ENCODE data around the gene NRGN.
"Not testable (repeated sequence)": the region's sequence is repeated elsewhere in the genome, so short reads cannot be mapped to it uniquely, and the experiment has no call there.

Gene NRGN

GRCh38 chr11:124757320-124757719, 17.6 kb downstream of the NRGN start:
- DNase-seq (ENCODE audit: low read depth) = no peak

- DNase-seq (ENCODE audit: low read depth) = no peak
Observed at GRCh38 chr11:124758355-124759265, 18.9 kb downstream of the NRGN start.

- no peak for DNase-seq (ENCODE audit: low read depth)
Observed at GRCh38 chr11:124759266-124760204, 19.8 kb downstream of the NRGN start.

- no peak for DNase-seq (ENCODE audit: low read depth)
Observed at GRCh38 chr11:124760205-124760652, 20.5 kb downstream of the NRGN start.

GRCh38 chr11:124760806-124761205, 21.1 kb downstream of the NRGN start:
- DNase-seq (ENCODE audit: low read depth) = no peak

- no peak for DNase-seq (ENCODE audit: low read depth)
Observed at GRCh38 chr11:124761301-124762104, 21.8 kb downstream of the NRGN start.

- no peak for DNase-seq (ENCODE audit: low read depth)
Observed at GRCh38 chr11:124762105-124762623, 22.4 kb downstream of the NRGN start, which contains the start of gene ESAM. TSS of gene ESAM (minus strand) at chr11:124762290. CDS start at chr11:124762154, 136 bp downstream.

GRCh38 chr11:124762624-124763155, 22.9 kb downstream of the NRGN start:
- DNase-seq (ENCODE audit: low read depth) = no peak

- DNase-seq (ENCODE audit: low read depth) = peak; percentile 82
Observed at GRCh38 chr11:124763156-124763947, 23.6 kb downstream of the NRGN start.

- DNase-seq (ENCODE audit: low read depth) = no peak
Observed at GRCh38 chr11:124766156-124766555, 26.4 kb downstream of the NRGN start.

- no peak for DNase-seq (ENCODE audit: low read depth)
Observed at GRCh38 chr11:124768914-124769313, 29.2 kb downstream of the NRGN start.

GRCh38 chr11:124769806-124770774, 30.3 kb downstream of the NRGN start:
- DNase-seq (ENCODE audit: low read depth) = no peak

GRCh38 chr11:124770959-124771358, 31.2 kb downstream of the NRGN start:
- not testable (repeated sequence) for DNase-seq (ENCODE audit: low read depth)

- no peak for DNase-seq (ENCODE audit: low read depth)
Observed at GRCh38 chr11:124776865-124777645, 37.3 kb downstream of the NRGN start.

GRCh38 chr11:124778281-124778680, 38.5 kb downstream of the NRGN start:
- DNase-seq (ENCODE audit: low read depth) = no peak

GRCh38 chr11:124779568-124779967, 39.8 kb downstream of the NRGN start:
- DNase-seq (ENCODE audit: low read depth) = no peak

GRCh38 chr11:124783002-124783401, 43.3 kb downstream of the NRGN start:
- no peak for DNase-seq (ENCODE audit: low read depth)

- DNase-seq (ENCODE audit: low read depth) = no peak
Observed at GRCh38 chr11:124784051-124784450, 44.3 kb downstream of the NRGN start.

Data from stimulated activated CD8-positive, alpha-beta memory T cell treated with anti-CD3 and anti-CD28 coated beads, Interleukin-15, amount 100 ng/mL, for 1 hour (primary cell).